ENCODE data around the gene HECW1.

HECW1 gene

DNA sequence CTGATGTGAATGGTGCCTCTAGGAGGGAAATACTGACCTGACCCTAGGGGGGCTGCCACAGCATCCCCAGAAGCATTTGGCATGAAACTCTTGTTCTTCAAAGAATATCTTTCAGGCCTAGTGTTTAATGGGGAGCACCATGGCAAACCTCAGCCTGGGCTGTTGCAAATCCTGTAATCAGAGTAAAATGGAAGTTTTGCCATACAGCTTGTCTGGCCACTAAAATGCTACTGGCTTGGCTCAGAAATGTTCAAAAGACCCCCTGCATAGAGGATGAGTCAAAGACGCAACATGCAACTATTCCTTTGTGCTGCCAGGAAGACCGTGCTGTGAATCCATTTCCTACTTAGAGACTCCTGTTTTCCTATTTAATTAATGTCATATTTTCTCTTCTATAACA, 26.7 kb downstream of the HECW1 start:
- TF ChIP-seq SIN3A (IDR thresholded peaks at IDR 0.05; ENCODE audit: borderline replicate concordance, insufficient read depth, low read length) (no peak), TAF1 (IDR thresholded peaks at IDR 0.05; ENCODE audit: borderline replicate concordance, insufficient read depth, low read length) (no peak), FOXP2 (optimal IDR thresholded peaks at IDR 0.05; ENCODE audit: borderline replicate concordance, extremely low read depth, extremely low read length, insufficient read depth) (no peak), POLR2AphosphoS5 (IDR thresholded peaks at IDR 0.05; ENCODE audit: low read depth, low read length) (no peak)
- TF ChIP-seq, protein P1, sequence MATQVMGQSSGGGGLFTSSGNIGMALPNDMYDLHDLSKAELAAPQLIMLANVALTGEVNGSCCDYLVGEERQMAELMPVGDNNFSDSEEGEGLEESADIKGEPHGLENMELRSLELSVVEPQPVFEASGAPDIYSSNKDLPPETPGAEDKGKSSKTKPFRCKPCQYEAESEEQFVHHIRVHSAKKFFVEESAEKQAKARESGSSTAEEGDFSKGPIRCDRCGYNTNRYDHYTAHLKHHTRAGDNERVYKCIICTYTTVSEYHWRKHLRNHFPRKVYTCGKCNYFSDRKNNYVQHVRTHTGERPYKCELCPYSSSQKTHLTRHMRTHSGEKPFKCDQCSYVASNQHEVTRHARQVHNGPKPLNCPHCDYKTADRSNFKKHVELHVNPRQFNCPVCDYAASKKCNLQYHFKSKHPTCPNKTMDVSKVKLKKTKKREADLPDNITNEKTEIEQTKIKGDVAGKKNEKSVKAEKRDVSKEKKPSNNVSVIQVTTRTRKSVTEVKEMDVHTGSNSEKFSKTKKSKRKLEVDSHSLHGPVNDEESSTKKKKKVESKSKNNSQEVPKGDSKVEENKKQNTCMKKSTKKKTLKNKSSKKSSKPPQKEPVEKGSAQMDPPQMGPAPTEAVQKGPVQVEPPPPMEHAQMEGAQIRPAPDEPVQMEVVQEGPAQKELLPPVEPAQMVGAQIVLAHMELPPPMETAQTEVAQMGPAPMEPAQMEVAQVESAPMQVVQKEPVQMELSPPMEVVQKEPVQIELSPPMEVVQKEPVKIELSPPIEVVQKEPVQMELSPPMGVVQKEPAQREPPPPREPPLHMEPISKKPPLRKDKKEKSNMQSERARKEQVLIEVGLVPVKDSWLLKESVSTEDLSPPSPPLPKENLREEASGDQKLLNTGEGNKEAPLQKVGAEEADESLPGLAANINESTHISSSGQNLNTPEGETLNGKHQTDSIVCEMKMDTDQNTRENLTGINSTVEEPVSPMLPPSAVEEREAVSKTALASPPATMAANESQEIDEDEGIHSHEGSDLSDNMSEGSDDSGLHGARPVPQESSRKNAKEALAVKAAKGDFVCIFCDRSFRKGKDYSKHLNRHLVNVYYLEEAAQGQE (IDR thresholded peaks at IDR 0.05; ENCODE audit: insufficient read depth in 1 of 2, low read depth in 2 of 2, low read length in 2 of 2): 0 out of 4 replicates have a peak, but pooled peaks of 1 of the 2 experiments have one; percentile 17

DNA sequence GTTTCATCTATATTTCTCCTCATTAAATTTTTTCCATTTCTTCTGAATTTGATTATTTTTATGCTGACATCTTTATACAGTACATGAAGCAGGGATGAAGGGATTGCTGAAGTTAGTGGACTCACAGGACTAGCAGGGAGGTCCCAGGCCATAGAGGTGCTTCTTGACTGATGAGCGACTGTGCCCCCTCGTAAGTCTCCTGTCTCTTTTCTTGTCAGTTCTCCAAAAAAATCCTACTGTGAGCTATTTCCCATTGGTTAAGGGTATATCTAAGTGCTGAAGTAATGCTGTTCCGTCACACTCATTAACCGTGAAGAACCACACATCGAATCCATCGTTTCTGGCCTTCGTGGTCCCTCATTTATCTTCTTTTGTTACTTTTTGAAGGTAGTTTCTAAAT, 27.7 kb downstream of the HECW1 start:
- no peak for TF ChIP-seq TAF1 (IDR thresholded peaks at IDR 0.05; ENCODE audit: borderline replicate concordance, insufficient read depth, low read length)
- TF ChIP-seq, protein P1 (IDR thresholded peaks at IDR 0.05; ENCODE audit: insufficient read depth in 1 of 2, low read depth in 2 of 2, low read length in 2 of 2): no peak
- TF ChIP-seq SIN3A (IDR thresholded peaks at IDR 0.05; ENCODE audit: borderline replicate concordance, insufficient read depth, low read length): no peak
- TF ChIP-seq FOXP2 (optimal IDR thresholded peaks at IDR 0.05; ENCODE audit: borderline replicate concordance, extremely low read depth, extremely low read length, insufficient read depth): no peak
- no peak for TF ChIP-seq POLR2AphosphoS5 (IDR thresholded peaks at IDR 0.05; ENCODE audit: low read depth, low read length)

DNA sequence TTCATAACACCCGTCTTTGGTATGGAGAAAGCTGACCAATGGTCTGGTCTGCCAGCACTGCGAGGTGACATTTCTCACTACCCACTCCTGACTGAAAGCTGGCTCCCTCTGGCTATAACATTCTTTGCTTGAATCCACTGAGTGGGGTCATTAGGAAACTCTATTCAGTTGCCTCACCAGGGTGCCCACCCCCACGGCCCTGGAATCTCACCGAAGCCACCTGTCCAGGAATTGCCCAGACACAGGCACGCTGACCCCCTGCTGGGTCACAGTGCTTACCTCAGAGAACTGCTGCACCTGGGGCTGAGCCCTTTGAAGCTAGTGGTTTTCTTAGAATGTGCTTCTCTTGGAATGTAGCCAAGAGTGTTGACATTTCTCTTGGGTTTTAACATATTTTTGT, 28.6 kb downstream of the HECW1 start:
- TF ChIP-seq FOXP2 (optimal IDR thresholded peaks at IDR 0.05; ENCODE audit: borderline replicate concordance, extremely low read depth, extremely low read length, insufficient read depth) (no peak), SIN3A (IDR thresholded peaks at IDR 0.05; ENCODE audit: borderline replicate concordance, insufficient read depth, low read length) (no peak), TAF1 (IDR thresholded peaks at IDR 0.05; ENCODE audit: borderline replicate concordance, insufficient read depth, low read length) (no peak), POLR2AphosphoS5 (IDR thresholded peaks at IDR 0.05; ENCODE audit: low read depth, low read length) (no peak)
- TF ChIP-seq, protein P1 (IDR thresholded peaks at IDR 0.05; ENCODE audit: insufficient read depth in 1 of 2, low read depth in 2 of 2, low read length in 2 of 2): no peak

DNA sequence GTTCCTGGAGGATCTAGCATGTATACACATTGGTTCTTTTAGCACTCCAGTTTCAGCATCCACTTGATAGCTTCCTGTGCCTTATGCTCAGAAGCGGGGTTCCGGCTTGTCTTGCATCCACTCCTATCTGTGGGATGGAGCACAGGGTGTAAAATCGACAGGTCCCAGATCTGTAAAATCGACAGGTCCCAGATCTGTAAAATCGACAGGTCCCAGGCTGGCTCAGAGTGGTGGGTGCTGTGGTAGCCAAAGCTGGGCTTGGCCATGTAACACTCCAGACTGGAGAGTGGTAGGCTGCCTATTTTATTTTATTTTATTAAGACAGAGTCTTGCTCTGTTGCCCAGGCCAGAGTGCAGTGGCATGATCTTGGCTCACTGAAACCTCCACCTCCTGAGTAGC, 30.3 kb downstream of the HECW1 start:
- TF ChIP-seq SIN3A (IDR thresholded peaks at IDR 0.05; ENCODE audit: borderline replicate concordance, insufficient read depth, low read length) (no peak), POLR2AphosphoS5 (IDR thresholded peaks at IDR 0.05; ENCODE audit: low read depth, low read length) (no peak), TAF1 (IDR thresholded peaks at IDR 0.05; ENCODE audit: borderline replicate concordance, insufficient read depth, low read length) (no peak), FOXP2 (optimal IDR thresholded peaks at IDR 0.05; ENCODE audit: borderline replicate concordance, extremely low read depth, extremely low read length, insufficient read depth) (no peak)
- TF ChIP-seq, protein P1 (IDR thresholded peaks at IDR 0.05; ENCODE audit: insufficient read depth in 1 of 2, low read depth in 2 of 2, low read length in 2 of 2): no peak
